ENCODE data around the gene CPED1.

- TF ChIP-seq CTCF (conservative IDR thresholded peaks at IDR 0.05; ENCODE audit: low read depth, low read length): peak; percentile 64
- TF ChIP-seq EZH2phosphoT487 (IDR thresholded peaks at IDR 0.05; ENCODE audit: borderline replicate concordance, low read length): no peak
- no peak for TF ChIP-seq EZH2 (IDR thresholded peaks at IDR 0.05; ENCODE audit: low read length, unreplicated experiment)
Observed at GRCh38 chr7:120941064-120941463, 47.4 kb upstream of the CPED1 start.

All from PC-3 (cell line).